Brain microvascular endothelial cell (primary cell): ENCODE results near the gene LPIN1.

Experiments
- DNase-seq: peaks from one replicate; pipeline ENCODE4 v3.0.0-alpha.2; 2020
- H3K27ac ChIP-seq: fragments of 250-450 bp; sonication (Bioruptor Pico); 2 replicates; pipeline ENCODE4 v1.5.1; 2020; ENCODE audit warnings: mild to moderate bottlenecking, moderate library complexity
- H3K27me3 ChIP-seq: fragments of 250-450 bp; sonication (Bioruptor Pico); replicated peaks from 2 replicates; pipeline ENCODE4 v1.5.1; 2020; ENCODE audit warnings: mild to moderate bottlenecking
- H3K36me3 ChIP-seq: fragments of 250-450 bp; sonication (Bioruptor Pico); replicated peaks from 2 replicates; pipeline ENCODE4 v1.5.1; 2020; ENCODE audit warnings: mild to moderate bottlenecking
- H3K4me3 ChIP-seq: 2 replicates; pipeline ENCODE4 v1.5.1; 2011; ENCODE audit warnings: low read depth, mild to moderate bottlenecking, control low read depth, low read length, moderate library complexity
- in situ Hi-C: cut with HindIII; loops from 2 replicates; pipeline ENCODE4 v1.10.0; 2017; ENCODE audit warnings: low sequenced_read_pairs, low pct_ligation_motif_present
- TF ChIP-seq, protein P1 (sequence below): IDR thresholded peaks from 2 replicates; pipeline ENCODE4 v1.5.1; 2011; ENCODE audit warnings: low read depth, mild to moderate bottlenecking, moderate library complexity, low read length, control low read depth, inconsistent platforms; ENCODE audit errors: missing control alignments

Gene LPIN1

DNA sequence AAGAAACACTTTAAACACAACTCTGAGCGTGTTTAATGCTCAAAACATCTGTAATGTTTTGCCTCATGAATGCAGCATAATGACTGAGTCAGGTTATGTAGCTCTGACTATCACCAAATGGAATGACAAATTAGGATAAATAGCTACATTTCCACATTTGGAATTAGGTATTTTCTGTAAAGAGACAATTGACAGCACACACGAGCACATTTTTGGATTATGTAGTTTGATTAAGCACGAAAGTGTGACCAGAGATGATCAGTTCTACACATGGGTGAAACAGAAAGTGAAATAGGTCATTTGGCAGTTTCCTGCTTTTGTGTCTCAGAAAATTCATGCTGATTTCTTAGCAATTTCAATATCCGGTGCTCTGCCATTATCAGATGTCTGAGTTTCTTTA lies 29.0 kb downstream of the LPIN1 start:
- Histone ChIP-seq H3K27ac (peak overlapping the region; percentile 35), H3K27me3 (no peaks in the 10 kb centered on the region), H3K4me3 (no peak overlapping the region), H3K36me3 (peaks cover 32% of the 10 kb centered on the region)
- in situ Hi-C loops, result no loop called here
- TF ChIP-seq, protein P1, sequence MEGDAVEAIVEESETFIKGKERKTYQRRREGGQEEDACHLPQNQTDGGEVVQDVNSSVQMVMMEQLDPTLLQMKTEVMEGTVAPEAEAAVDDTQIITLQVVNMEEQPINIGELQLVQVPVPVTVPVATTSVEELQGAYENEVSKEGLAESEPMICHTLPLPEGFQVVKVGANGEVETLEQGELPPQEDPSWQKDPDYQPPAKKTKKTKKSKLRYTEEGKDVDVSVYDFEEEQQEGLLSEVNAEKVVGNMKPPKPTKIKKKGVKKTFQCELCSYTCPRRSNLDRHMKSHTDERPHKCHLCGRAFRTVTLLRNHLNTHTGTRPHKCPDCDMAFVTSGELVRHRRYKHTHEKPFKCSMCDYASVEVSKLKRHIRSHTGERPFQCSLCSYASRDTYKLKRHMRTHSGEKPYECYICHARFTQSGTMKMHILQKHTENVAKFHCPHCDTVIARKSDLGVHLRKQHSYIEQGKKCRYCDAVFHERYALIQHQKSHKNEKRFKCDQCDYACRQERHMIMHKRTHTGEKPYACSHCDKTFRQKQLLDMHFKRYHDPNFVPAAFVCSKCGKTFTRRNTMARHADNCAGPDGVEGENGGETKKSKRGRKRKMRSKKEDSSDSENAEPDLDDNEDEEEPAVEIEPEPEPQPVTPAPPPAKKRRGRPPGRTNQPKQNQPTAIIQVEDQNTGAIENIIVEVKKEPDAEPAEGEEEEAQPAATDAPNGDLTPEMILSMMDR, result no peak
- no peak for DNase-seq

DNA sequence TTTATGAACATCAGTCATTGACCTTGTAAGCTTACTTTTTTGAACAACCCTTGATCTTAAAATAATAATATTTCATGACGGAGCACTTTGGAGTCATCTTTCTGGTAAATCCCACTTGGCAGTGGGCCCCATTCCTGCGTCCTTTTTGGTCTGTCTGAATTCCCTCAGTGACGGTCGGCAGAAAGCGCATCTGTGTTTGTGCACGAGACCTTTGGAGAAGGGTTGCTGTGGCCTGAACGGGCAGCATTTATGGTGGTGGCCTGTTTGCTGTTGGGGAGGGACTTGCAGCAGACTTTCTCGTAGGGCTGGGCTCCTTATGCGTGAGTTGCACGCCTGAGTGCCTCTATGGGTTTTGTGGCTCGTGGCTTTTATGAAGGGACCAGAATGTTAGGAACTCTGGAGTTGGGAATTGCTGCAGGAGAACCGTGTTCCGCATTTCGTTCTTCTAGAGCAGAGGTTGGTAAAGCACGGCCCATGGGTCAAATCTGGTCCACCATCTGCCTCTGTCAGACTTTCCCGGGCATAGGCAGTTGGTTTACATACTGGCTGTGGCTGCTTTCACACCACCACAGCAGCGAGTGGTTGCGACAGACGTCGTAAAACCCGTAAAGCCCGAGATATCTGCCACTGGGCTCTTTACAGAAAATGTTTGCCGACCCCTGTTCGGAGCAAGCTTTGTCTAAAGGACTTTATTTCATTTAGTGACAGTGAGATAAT lies 30.8 kb downstream of the LPIN1 start:
- H3K36me3 ChIP-seq, result peaks cover 31% of the 10 kb centered on the region
- no peak for DNase-seq
- H3K27ac ChIP-seq, result no peak overlapping the region
- in situ Hi-C loops, result no loop called here
- TF ChIP-seq, protein P1, result no peak
- H3K27me3 ChIP-seq, result no peaks in the 10 kb centered on the region
- H3K4me3 ChIP-seq, result no peak overlapping the region

DNA sequence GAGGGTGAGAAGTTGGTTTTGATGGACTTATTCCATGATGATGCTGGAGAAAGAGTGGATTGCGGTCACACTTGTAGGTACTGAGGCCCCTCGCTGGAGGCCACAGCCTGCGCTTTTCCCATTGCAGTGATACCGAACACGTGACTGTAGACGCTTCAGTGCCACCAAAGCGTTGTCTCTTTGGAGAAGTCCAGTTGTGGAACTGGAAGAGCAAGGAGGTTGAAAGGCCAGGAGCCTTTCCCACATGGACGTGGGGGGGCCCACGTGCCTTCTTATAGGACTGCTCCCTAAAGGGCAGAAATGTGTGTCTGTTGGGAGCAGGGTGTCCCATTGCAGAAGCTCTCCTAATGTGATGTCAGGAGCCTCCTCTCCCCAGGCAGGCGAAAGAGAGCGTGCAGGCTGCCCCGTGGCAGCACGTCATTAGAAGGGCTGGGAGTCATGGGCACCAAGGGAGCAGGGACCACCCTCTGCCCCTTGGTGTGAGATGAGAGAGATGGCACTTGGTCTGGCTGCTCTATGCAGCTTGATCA lies 31.5 kb downstream of the LPIN1 start:
- Histone ChIP-seq H3K27ac (no peak overlapping the region), H3K4me3 (no peak overlapping the region), H3K27me3 (no peaks in the 10 kb centered on the region), H3K36me3 (peaks cover 35% of the 10 kb centered on the region)
- DNase-seq, result no peak
- in situ Hi-C loops, result no loop called here
- TF ChIP-seq, protein P1, result no peak

DNA sequence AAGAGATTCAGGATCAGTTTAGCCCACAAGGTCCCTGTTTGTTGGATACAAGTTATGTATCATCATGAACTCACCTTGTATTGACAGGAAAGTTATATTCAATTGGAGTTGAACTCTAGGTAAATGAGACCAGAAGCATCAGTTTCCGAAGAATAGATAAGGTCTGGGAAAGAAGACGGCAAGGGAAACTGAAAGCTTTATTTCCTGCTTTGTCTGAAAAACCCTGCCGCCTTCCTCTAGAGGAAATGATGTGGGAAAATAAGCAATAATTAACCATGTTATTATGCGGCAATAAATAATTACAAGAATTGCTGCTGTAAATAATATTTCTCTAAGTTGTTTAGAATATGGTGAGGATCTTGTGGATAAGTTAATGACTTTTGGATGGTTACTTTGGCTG lies 32.0 kb downstream of the LPIN1 start:
- no peak for DNase-seq
- H3K27me3 ChIP-seq, result no peaks in the 10 kb centered on the region
- peaks cover 35% of the 10 kb centered on the region for H3K36me3 ChIP-seq
- in situ Hi-C loops, result no loop called here
- H3K27ac ChIP-seq, result no peak overlapping the region
- TF ChIP-seq, protein P1, result no peak
- H3K4me3 ChIP-seq, result no peak overlapping the region

DNA sequence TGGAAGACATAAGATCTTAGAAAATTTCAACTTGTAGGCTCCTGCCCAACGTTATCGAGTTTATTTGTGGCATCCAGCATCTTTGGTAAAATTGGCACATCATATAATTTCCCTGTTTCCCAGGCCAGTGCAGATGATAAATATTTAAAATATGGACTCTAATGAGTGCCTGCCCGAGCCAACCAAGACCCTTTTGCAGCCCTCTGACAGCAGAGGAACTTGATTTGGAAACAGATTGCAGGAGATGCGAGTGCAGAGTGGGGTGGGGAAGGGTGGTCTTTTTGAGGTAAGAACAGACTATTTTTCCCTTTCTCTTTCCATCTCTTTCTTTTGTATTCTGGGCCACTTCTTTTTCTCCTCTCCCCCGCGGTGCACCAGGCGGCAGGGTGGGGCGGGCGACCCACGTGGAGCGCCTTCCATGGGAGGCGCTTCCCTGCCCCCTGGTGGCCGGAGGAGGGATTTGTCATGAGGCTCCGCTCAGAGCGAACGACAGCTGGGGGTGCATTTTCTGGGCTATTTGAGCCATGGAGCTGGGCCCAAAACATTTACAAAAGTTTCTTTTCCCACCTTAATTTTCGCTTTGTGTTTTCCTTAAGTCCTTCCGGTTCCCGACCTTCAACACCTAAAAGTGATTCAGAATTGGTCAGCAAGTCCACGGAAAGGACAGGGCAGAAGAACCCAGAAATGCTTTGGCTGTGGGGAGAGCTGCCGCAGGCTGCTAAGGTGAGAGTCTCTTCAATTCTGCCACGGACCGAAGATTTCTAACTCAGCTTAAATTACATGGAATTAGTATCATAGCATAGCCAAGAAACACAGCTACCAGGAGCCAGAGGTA lies 32.7 kb downstream of the LPIN1 start:
- TF ChIP-seq, protein P1, result peak; percentile 93
- H3K27ac ChIP-seq, result no peak overlapping the region
- no peaks in the 10 kb centered on the region for H3K27me3 ChIP-seq
- in situ Hi-C loops, result no loop called here
- H3K4me3 ChIP-seq, result no peak overlapping the region
- peaks cover 32% of the 10 kb centered on the region for H3K36me3 ChIP-seq
- peak; percentile 57 for DNase-seq
